ENCODE results near the gene HIVEP2. TPM values are rescaled to one million over a fixed set of nuclear protein-coding genes. Genes with fewer than 3 reads are reported as not detected.

The HIVEP2 gene
- total RNA-seq, 2 experiments from 2014 or later, result 48.4 to 48.6 TPM

DNA sequence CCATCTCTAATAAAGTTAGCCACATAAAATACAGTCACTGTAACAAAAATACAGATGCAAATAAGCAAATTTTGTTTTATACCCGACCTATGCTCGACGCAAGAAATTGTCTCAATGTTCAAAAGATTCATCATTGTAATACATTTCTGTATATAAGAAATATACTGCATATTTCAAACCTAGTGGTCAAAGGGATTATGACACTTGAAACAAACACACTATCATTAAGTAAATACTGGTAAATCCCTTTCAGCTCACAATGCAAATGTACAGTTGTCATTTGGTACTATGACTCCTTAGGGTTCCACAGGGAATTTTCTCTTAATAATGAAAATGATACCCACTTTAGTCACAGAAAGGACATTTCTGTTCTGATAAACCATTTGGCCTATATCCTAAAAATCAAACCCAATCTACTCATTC, 2.2 kb downstream of the HIVEP2 start:
- H3K27me3 Mint-ChIP-seq, result peaks cover 5% of the 10 kb centered on the region
- peak overlapping the region; percentile 99 for H3K4me3 Mint-ChIP-seq
- H3K36me3 ChIP-seq (ENCODE audit: insufficient read depth, low read length), result no peaks in the 10 kb centered on the region
- H3K36me3 Mint-ChIP-seq (ENCODE audit: low read depth), result peaks cover 43% of the 10 kb centered on the region
- H3K9me3 Mint-ChIP-seq, result no peaks in the 10 kb centered on the region
- no peaks in the 10 kb centered on the region for H3K9me3 ChIP-seq (ENCODE audit: control insufficient read depth in 1 of 2, insufficient read depth in 1 of 2, low read length in 2 of 2)
- ChIA-PET POLR2A (interaction anchor here (1.0 to 11.2 kb wide), 18 partner anchors 8 to 194 kb away, joined by 3 to 382 read pairs (median 6); no protein-coding TSS in a partner anchor), CTCF (interaction anchor here (0.9 to 1.7 kb wide), 10 partner anchors 10 to 249 kb away, joined by 3 to 7 read pairs (median 3); no protein-coding TSS in a partner anchor)
- peaks cover 68% of the 10 kb centered on the region for H3K4me1 Mint-ChIP-seq (ENCODE audit: low read depth)
- TF ChIP-seq, protein P1, sequence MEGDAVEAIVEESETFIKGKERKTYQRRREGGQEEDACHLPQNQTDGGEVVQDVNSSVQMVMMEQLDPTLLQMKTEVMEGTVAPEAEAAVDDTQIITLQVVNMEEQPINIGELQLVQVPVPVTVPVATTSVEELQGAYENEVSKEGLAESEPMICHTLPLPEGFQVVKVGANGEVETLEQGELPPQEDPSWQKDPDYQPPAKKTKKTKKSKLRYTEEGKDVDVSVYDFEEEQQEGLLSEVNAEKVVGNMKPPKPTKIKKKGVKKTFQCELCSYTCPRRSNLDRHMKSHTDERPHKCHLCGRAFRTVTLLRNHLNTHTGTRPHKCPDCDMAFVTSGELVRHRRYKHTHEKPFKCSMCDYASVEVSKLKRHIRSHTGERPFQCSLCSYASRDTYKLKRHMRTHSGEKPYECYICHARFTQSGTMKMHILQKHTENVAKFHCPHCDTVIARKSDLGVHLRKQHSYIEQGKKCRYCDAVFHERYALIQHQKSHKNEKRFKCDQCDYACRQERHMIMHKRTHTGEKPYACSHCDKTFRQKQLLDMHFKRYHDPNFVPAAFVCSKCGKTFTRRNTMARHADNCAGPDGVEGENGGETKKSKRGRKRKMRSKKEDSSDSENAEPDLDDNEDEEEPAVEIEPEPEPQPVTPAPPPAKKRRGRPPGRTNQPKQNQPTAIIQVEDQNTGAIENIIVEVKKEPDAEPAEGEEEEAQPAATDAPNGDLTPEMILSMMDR (IDR thresholded peaks at IDR 0.05), result peak; percentile 74
- DNase-seq, result peak in 3 of 14 experiments; percentile 76 to 78 (median 78)
- peak overlapping the region; percentile 96 to 100 for H3K27ac ChIP-seq (ENCODE audit: low read depth in 1 of 2, low read length in 2 of 2)
- no peaks in the 10 kb centered on the region for H3K27me3 ChIP-seq (ENCODE audit: control insufficient read depth in 1 of 2, insufficient read depth in 2 of 2, low read length in 2 of 2)
- H3K4me1 ChIP-seq (ENCODE audit: insufficient read depth, low read length), result peaks cover 33% of the 10 kb centered on the region
- peak overlapping the region; percentile 94 for H3K4me3 ChIP-seq (ENCODE audit: low read length)
- ATAC-seq (ENCODE audit: poor library complexity), result no peak
- intact Hi-C loops (cut with DNase I, micrococcal nuclease), result loop anchor here in 1 of 2 experiments (1.0 to 5.0 kb wide), 3 partner anchors 16 to 376 kb away; no protein-coding TSS in a partner anchor
- peak overlapping the region; percentile 98 for H3K27ac Mint-ChIP-seq

DNA sequence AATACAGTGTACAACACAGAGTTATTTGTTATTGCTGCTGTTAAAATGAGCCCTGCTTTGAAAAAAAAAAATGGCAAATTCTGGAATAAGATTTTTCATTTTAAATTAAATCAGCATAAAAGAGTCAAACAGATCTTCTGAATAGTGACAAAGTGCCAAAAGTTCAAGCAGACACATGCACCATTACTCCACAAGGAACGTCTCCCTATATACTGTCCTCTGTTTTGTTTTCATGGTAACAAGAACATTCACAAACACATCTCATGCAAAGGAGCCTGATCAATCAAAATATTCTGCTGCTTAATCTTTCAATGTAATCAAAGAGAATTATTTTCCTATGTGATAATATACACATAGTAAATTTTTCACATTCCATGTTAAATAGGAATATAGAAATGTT, 2.7 kb downstream of the HIVEP2 start:
- Histone ChIP-seq H3K4me3 (ENCODE audit: low read length) (peak overlapping the region; percentile 94), H3K36me3 (ENCODE audit: insufficient read depth, low read length) (peaks cover under 1% of the 10 kb centered on the region), H3K9me3 (ENCODE audit: control insufficient read depth in 1 of 2, insufficient read depth in 1 of 2, low read length in 2 of 2) (no peaks in the 10 kb centered on the region), H3K4me1 (ENCODE audit: insufficient read depth, low read length) (peaks cover 39% of the 10 kb centered on the region), H3K27ac (ENCODE audit: low read depth in 1 of 2, low read length in 2 of 2) (peak overlapping the region; percentile 96 to 100), H3K27me3 (ENCODE audit: control insufficient read depth in 1 of 2, insufficient read depth in 2 of 2, low read length in 2 of 2) (no peaks in the 10 kb centered on the region)
- DNase-seq (peak in 3 of 14 experiments; percentile 46 to 65 (median 52)), ATAC-seq (ENCODE audit: poor library complexity) (no peak)
- Mint-ChIP-seq H3K27ac (peak overlapping the region; percentile 98), H3K27me3 (peaks cover 5% of the 10 kb centered on the region), H3K36me3 (ENCODE audit: low read depth) (peaks cover 44% of the 10 kb centered on the region), H3K4me1 (ENCODE audit: low read depth) (peaks cover 71% of the 10 kb centered on the region), H3K9me3 (no peaks in the 10 kb centered on the region), H3K4me3 (peak overlapping the region; percentile 99)
- CTCF ChIA-PET, result interaction anchor here (0.9 to 1.5 kb wide), 2 partner anchors 9 to 15 kb away, joined by 3 to 5 read pairs; no protein-coding TSS in a partner anchor
- intact Hi-C loops (cut with DNase I, micrococcal nuclease), result loop anchor here in 1 of 2 experiments (5.0 kb wide), 2 partner anchors 195 to 375 kb away; no protein-coding TSS in a partner anchor
- POLR2A ChIA-PET, result interaction anchor here (0.6 to 11.2 kb wide), 9 partner anchors 7 to 250 kb away, joined by 3 to 382 read pairs (median 19); no protein-coding TSS in a partner anchor
- TF ChIP-seq, protein P1 (IDR thresholded peaks at IDR 0.05), result no peak

DNA sequence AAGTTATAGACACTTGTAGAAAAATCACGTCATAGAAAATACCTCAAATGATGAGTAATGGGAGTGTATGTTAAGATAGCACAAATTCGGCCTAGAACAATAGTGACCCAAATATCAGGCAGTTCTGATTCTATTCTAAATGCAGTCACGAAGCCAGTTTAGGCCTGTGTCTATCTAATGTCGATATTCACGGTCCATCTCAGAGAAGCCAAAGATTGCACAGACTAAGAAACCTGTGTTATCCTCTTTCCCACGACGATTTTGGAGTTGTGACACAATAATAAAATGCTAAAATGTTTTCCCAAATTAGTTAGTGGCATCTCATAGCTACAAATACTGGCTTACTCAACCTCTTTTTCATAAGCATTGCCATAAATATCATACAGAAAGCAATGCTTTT, 4.0 kb downstream of the HIVEP2 start:
- CTCF ChIA-PET, result no interaction called here
- peaks cover 5% of the 10 kb centered on the region for H3K27me3 Mint-ChIP-seq
- POLR2A ChIA-PET, result interaction anchor here (0.7 to 11.2 kb wide), 6 partner anchors 12 to 98 kb away, joined by 3 to 382 read pairs (median 58); no protein-coding TSS in a partner anchor
- peak overlapping the region; percentile 98 for H3K27ac Mint-ChIP-seq
- peak overlapping the region; percentile 96 to 100 for H3K27ac ChIP-seq (ENCODE audit: low read depth in 1 of 2, low read length in 2 of 2)
- peaks cover 75% of the 10 kb centered on the region for H3K4me1 Mint-ChIP-seq (ENCODE audit: low read depth)
- H3K36me3 ChIP-seq (ENCODE audit: insufficient read depth, low read length), result peaks cover 2% of the 10 kb centered on the region
- H3K4me1 ChIP-seq (ENCODE audit: insufficient read depth, low read length), result peaks cover 39% of the 10 kb centered on the region
- no peaks in the 10 kb centered on the region for H3K27me3 ChIP-seq (ENCODE audit: control insufficient read depth in 1 of 2, insufficient read depth in 2 of 2, low read length in 2 of 2)
- DNase-seq (no peak), ATAC-seq (ENCODE audit: poor library complexity) (no peak)
- H3K36me3 Mint-ChIP-seq (ENCODE audit: low read depth), result peaks cover 36% of the 10 kb centered on the region
- peak overlapping the region; percentile 99 for H3K4me3 Mint-ChIP-seq
- intact Hi-C loops (cut with DNase I, micrococcal nuclease), result loop anchor here in 1 of 2 experiments (5.0 kb wide), 2 partner anchors 194 to 374 kb away; no protein-coding TSS in a partner anchor
- no peaks in the 10 kb centered on the region for H3K9me3 Mint-ChIP-seq
- H3K9me3 ChIP-seq (ENCODE audit: control insufficient read depth in 1 of 2, insufficient read depth in 1 of 2, low read length in 2 of 2), result no peaks in the 10 kb centered on the region
- TF ChIP-seq, protein P1 (IDR thresholded peaks at IDR 0.05), result no peak
- peak overlapping the region; percentile 21 for H3K4me3 ChIP-seq (ENCODE audit: low read length)
